Skeletal muscle tissue (tissue), 4 donors: Measurements from ENCODE around the gene SCLT1. TPM values are rescaled to one million over a fixed set of nuclear protein-coding genes. Genes with fewer than 3 reads are reported as not detected.

Experiments
- H3K27ac ChIP-seq: one replicate; pipeline ENCODE4 v1.7.0; 2013; ENCODE audit warnings: mild to moderate bottlenecking, low read depth, low read length, inconsistent platforms
- H3K27me3 ChIP-seq, 3 donors: one replicate each; pipeline ENCODE4 v1.7.0; 2013; ENCODE audit warnings: low read length in 3 of 3; ENCODE audit not compliant: control insufficient read depth in 3 of 3, insufficient read depth in 3 of 3
- H3K36me3 ChIP-seq, 3 donors: one replicate each; pipeline ENCODE4 v1.7.0; 2013; ENCODE audit warnings: low read length in 3 of 3; ENCODE audit not compliant: control insufficient read depth in 3 of 3, insufficient read depth in 3 of 3
- H3K4me1 ChIP-seq, 3 donors: one replicate each; pipeline ENCODE4 v1.7.0; 2013; ENCODE audit warnings: low read length in 3 of 3, mild to moderate bottlenecking in 3 of 3; ENCODE audit not compliant: control insufficient read depth in 3 of 3, insufficient read depth in 3 of 3
- H3K4me3 ChIP-seq, 3 donors: one replicate each; pipeline ENCODE4 v1.7.0; 2013; ENCODE audit warnings: low read length in 3 of 3
- H3K9ac ChIP-seq, 3 donors: one replicate each; pipeline ENCODE4 v1.7.0; 2013; ENCODE audit warnings: low read length in 3 of 3, mild to moderate bottlenecking in 3 of 3, moderate library complexity in 2 of 3, low read depth in 1 of 3
- H3K9me3 ChIP-seq, 3 donors: one replicate each; pipeline ENCODE4 v1.7.0; 2013; ENCODE audit warnings: low read length in 3 of 3; ENCODE audit not compliant: control insufficient read depth in 3 of 3
- total RNA-seq: library from RNA; depleted of rRNA; stranded (reverse); fragments of >200 nt; gene quantifications from one replicate; pipeline ENCODE4 v1.2.3, GENCODE V29; 2014
- donor health status: Osteomylitis.

SCLT1 gene
- total RNA-seq, 1 donor from 2014 or later, result 39.7 TPM

DNA sequence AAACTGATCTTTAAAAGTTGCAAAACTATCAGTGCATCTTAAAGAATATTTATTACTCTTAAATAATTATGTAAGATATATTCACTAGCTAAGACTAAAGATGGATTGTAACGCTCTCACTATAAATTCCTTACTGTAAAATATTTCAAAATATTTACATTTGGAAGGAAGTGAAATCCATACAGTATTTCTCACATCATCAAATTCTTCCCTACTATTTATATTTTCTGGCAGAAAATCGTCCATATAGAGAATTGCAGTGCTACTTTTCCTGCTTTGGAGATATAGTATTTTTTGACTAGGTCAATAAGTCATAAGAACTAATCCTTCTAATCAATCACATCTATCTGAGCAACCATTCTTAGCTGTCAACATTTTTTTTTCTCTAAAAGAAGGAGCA is 52.9 kb downstream of the SCLT1 start:
- H3K4me3 ChIP-seq, result no peak overlapping the region
- H3K27me3 ChIP-seq, result no peaks in the 10 kb centered on the region

DNA sequence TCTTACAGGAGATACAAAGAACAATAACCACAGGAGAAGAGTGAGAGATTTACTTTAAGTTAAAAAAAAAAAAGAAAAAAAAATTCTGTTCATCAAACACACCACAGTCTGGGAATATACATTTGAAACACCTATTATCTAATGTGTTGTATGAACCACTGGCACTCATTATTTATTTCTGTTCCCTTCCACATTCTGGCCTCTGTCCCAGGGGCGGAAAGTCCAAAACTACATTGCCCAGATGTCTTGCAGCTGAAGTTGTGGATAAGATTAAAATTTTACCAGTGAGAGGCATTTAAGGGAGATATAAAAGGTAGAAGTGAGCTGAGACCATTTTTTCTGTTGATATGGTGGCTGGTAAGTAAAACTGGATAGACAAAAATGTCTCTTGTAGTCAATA is 56.2 kb downstream of the SCLT1 start:
- Histone ChIP-seq H3K27me3 (no peaks in the 10 kb centered on the region), H3K4me1 (no peaks in the 10 kb centered on the region), H3K27ac (no peak overlapping the region), H3K9me3 (no peaks in the 10 kb centered on the region), H3K4me3 (no peak overlapping the region), H3K9ac (no peak overlapping the region), H3K36me3 (peaks cover 0 to 2% (median 0%) of the 10 kb centered on the region in 3 donors)

More for the DNA sequence above, 52.9 kb downstream of the SCLT1 start:
- Histone ChIP-seq H3K4me1 (no peaks in the 10 kb centered on the region), H3K27ac (no peak overlapping the region), H3K9ac (no peak overlapping the region), H3K9me3 (no peaks in the 10 kb centered on the region), H3K36me3 (peaks cover 0 to 2% (median 0%) of the 10 kb centered on the region in 3 donors)

GRCh38 chr4:129014566-129015509 is 78.5 kb downstream of the SCLT1 start:
- Histone ChIP-seq H3K4me3 (no peak overlapping the region), H3K36me3 (peaks cover 0 to 4% (median 3%) of the 10 kb centered on the region in 3 donors), H3K9ac (no peak overlapping the region), H3K4me1 (no peaks in the 10 kb centered on the region), H3K9me3 (peaks cover 0 to 2% (median 0%) of the 10 kb centered on the region in 3 donors), H3K27me3 (no peaks in the 10 kb centered on the region), H3K27ac (no peak overlapping the region)

GRCh38 chr4:129008096-129008495 is 85.2 kb downstream of the SCLT1 start:
- no peaks in the 10 kb centered on the region for H3K27me3 ChIP-seq
- H3K4me3 ChIP-seq, result no peak overlapping the region
- no peaks in the 10 kb centered on the region for H3K4me1 ChIP-seq
- no peak overlapping the region for H3K27ac ChIP-seq
- H3K9me3 ChIP-seq, result peaks cover 0 to 2% (median 0%) of the 10 kb centered on the region in 3 donors
- no peaks in the 10 kb centered on the region for H3K36me3 ChIP-seq
- no peak overlapping the region for H3K9ac ChIP-seq

- no peak overlapping the region for H3K9ac ChIP-seq
- H3K36me3 ChIP-seq, result peaks cover 0 to 8% (median 4%) of the 10 kb centered on the region in 3 donors
- H3K9me3 ChIP-seq, result no peaks in the 10 kb centered on the region
- no peaks in the 10 kb centered on the region for H3K4me1 ChIP-seq
- H3K27ac ChIP-seq, result no peak overlapping the region
- no peak overlapping the region for H3K4me3 ChIP-seq
- no peaks in the 10 kb centered on the region for H3K27me3 ChIP-seq
Measured at GRCh38 chr4:128986908-128987307, 106.4 kb downstream of the SCLT1 start.

GRCh38 chr4:128986019-128986418 is 107.3 kb downstream of the SCLT1 start:
- H3K9me3 ChIP-seq, result no peaks in the 10 kb centered on the region
- H3K27ac ChIP-seq, result no peak overlapping the region
- no peak overlapping the region for H3K9ac ChIP-seq
- peaks cover 0 to 8% (median 4%) of the 10 kb centered on the region in 3 donors for H3K36me3 ChIP-seq
- no peaks in the 10 kb centered on the region for H3K4me1 ChIP-seq
- no peaks in the 10 kb centered on the region for H3K27me3 ChIP-seq
- no peak overlapping the region for H3K4me3 ChIP-seq

- Histone ChIP-seq H3K9ac (no peak overlapping the region), H3K4me1 (no peaks in the 10 kb centered on the region), H3K36me3 (peaks cover 0 to 8% (median 4%) of the 10 kb centered on the region in 3 donors), H3K27me3 (no peaks in the 10 kb centered on the region), H3K4me3 (no peak overlapping the region), H3K27ac (no peak overlapping the region), H3K9me3 (no peaks in the 10 kb centered on the region)
Measured at GRCh38 chr4:128983771-128984485, 109.4 kb downstream of the SCLT1 start.

GRCh38 chr4:128981377-128981776 is 112.0 kb downstream of the SCLT1 start:
- Histone ChIP-seq H3K9me3 (no peaks in the 10 kb centered on the region), H3K27me3 (no peaks in the 10 kb centered on the region), H3K9ac (no peak overlapping the region), H3K27ac (no peak overlapping the region), H3K4me3 (no peak overlapping the region), H3K36me3 (peaks cover 0 to 4% (median 3%) of the 10 kb centered on the region in 3 donors), H3K4me1 (no peaks in the 10 kb centered on the region)

- no peaks in the 10 kb centered on the region for H3K9me3 ChIP-seq
- no peak overlapping the region for H3K9ac ChIP-seq
- peaks cover 0 to under 1% (median 0%) of the 10 kb centered on the region in 3 donors for H3K36me3 ChIP-seq
- H3K4me1 ChIP-seq, result no peaks in the 10 kb centered on the region
- H3K27me3 ChIP-seq, result no peaks in the 10 kb centered on the region
- no peak overlapping the region for H3K27ac ChIP-seq
- H3K4me3 ChIP-seq, result no peak overlapping the region
Measured at GRCh38 chr4:128980816-128981326, 112.5 kb downstream of the SCLT1 start.

- Histone ChIP-seq H3K9ac (no peak overlapping the region), H3K4me1 (no peaks in the 10 kb centered on the region), H3K9me3 (no peaks in the 10 kb centered on the region), H3K36me3 (no peaks in the 10 kb centered on the region), H3K4me3 (no peak overlapping the region), H3K27me3 (no peaks in the 10 kb centered on the region), H3K27ac (no peak overlapping the region)
Measured at GRCh38 chr4:128979934-128980333, 113.4 kb downstream of the SCLT1 start.
